ENCODE results near the gene PPARG. TPM values are rescaled to one million over a fixed set of nuclear protein-coding genes. Genes with fewer than 3 reads are reported as not detected.

The PPARG gene
- total and polyA plus RNA-seq, 2 of the 13 experiments (the other 11 are each of a cell fraction or from before 2014, with no cell fraction given), result 13.9 to 58.3 TPM

- TF ChIP-seq SYNCRIP (IDR thresholded peaks at IDR 0.05; ENCODE audit: insufficient read depth, low read depth, low read length) (no peak), ZNF619 (CRISPR knock-in tag; IDR thresholded peaks at IDR 0.05) (peak; percentile 75), ZBTB37 (CRISPR knock-in tag; IDR thresholded peaks at IDR 0.05) (no peak), MNT (IDR thresholded peaks at IDR 0.05) (no peak), MYPOP (CRISPR knock-in tag; IDR thresholded peaks at IDR 0.05) (no peak), ARID4A (CRISPR knock-in tag; IDR thresholded peaks at IDR 0.05; ENCODE audit: borderline replicate concordance) (no peak), SRSF4 (IDR thresholded peaks at IDR 0.05; ENCODE audit: low read depth, low read length, poor library complexity, severe bottlenecking) (no peak), BHLHE40 (IDR thresholded peaks at IDR 0.05; ENCODE audit: low read length) (no peak)
- TF ChIP-seq, protein P1, sequence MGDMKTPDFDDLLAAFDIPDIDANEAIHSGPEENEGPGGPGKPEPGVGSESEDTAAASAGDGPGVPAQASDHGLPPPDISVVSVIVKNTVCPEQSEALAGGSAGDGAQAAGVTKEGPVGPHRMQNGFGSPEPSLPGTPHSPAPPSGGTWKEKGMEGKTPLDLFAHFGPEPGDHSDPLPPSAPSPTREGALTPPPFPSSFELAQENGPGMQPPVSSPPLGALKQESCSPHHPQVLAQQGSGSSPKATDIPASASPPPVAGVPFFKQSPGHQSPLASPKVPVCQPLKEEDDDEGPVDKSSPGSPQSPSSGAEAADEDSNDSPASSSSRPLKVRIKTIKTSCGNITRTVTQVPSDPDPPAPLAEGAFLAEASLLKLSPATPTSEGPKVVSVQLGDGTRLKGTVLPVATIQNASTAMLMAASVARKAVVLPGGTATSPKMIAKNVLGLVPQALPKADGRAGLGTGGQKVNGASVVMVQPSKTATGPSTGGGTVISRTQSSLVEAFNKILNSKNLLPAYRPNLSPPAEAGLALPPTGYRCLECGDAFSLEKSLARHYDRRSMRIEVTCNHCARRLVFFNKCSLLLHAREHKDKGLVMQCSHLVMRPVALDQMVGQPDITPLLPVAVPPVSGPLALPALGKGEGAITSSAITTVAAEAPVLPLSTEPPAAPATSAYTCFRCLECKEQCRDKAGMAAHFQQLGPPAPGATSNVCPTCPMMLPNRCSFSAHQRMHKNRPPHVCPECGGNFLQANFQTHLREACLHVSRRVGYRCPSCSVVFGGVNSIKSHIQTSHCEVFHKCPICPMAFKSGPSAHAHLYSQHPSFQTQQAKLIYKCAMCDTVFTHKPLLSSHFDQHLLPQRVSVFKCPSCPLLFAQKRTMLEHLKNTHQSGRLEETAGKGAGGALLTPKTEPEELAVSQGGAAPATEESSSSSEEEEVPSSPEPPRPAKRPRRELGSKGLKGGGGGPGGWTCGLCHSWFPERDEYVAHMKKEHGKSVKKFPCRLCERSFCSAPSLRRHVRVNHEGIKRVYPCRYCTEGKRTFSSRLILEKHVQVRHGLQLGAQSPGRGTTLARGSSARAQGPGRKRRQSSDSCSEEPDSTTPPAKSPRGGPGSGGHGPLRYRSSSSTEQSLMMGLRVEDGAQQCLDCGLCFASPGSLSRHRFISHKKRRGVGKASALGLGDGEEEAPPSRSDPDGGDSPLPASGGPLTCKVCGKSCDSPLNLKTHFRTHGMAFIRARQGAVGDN (CRISPR knock-in tag; IDR thresholded peaks at IDR 0.05), result no peak
- TF ChIP-seq, protein P2, sequence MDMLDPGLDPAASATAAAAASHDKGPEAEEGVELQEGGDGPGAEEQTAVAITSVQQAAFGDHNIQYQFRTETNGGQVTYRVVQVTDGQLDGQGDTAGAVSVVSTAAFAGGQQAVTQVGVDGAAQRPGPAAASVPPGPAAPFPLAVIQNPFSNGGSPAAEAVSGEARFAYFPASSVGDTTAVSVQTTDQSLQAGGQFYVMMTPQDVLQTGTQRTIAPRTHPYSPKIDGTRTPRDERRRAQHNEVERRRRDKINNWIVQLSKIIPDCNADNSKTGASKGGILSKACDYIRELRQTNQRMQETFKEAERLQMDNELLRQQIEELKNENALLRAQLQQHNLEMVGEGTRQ (IDR thresholded peaks at IDR 0.05; ENCODE audit: low read depth, low read length), result no peak; the same call in 1 of the 2 replicates
- TF ChIP-seq, protein P2 (CRISPR knock-in tag; IDR thresholded peaks at IDR 0.05; ENCODE audit: borderline replicate concordance), result peak; percentile 54; the same call in 1 of the 2 replicates
Observed at GRCh38 chr3:12483872-12484197, 195.0 kb downstream of the PPARG start (continued).

Measured in HepG2 (cell line).